A549 (cell line): ENCODE measurements around the gene SNAP25. TPM values are rescaled to one million over a fixed set of nuclear protein-coding genes. Genes with fewer than 3 reads are reported as not detected.
A peak's percentile ranks its signal among the peaks of the same experiment; 100 is the strongest.

ENCODE experiments used
- ATAC-seq, 2 experiments: fragments of 200-7000 bp in 1 of 2; fragments of >200 bp in 1 of 2; cut with Nextera tagmentation in 1 of 2; cut with Tn5 transposase in 1 of 2; 3 replicates each; pipeline versions ENCODE4 v1.8.0 to v1.9.1; 2018 to 2020; ENCODE audit warnings: mild to moderate bottlenecking in 1 of 2, moderate library complexity in 1 of 2
- CTCF ChIA-PET: fragments of 300-600 bp; sonication (Branson Sonifier 250); formaldehyde crosslinking; extraction: SDS; loops from one replicate; lab custom pipeline; 2021; ENCODE audit warnings: antibody characterized with exemption, inconsistent platforms; lab: Yijun Ruan, JAX
- POLR2A ChIA-PET: fragments of 350-600 bp; formaldehyde crosslinking; extraction: SDS; loops from one replicate; lab custom pipeline; 2021; ENCODE audit warnings: antibody characterized with exemption, inconsistent platforms; lab: Yijun Ruan, JAX
- DNase-seq, 2 experiments: peaks; one replicate each; pipeline versions ENCODE4 v3.0.0 to v3.0.0-alpha.2; 2011 to 2016; ENCODE audit warnings: low read depth in 1 of 2, low spot score in 1 of 2
- FAIRE-seq: peaks from 2 replicates; lab custom pipeline; 2011; peaks lifted over from hg19 to GRCh38; lab: Jason Lieb, UNC
- H3K27ac ChIP-seq, 2 experiments: fragments of >200 bp; sonication (Bioruptor Twin); formaldehyde crosslinking; 3 replicates each; pipeline ENCODE4 v1.5.1; 2016 to 2017
- H3K4me1 ChIP-seq: fragments of >200 bp; sonication (Bioruptor Twin); formaldehyde crosslinking; 3 replicates; pipeline ENCODE4 v1.6.1; 2016
- H3K4me2 ChIP-seq: fragments of >200 bp; sonication (Bioruptor Twin); formaldehyde crosslinking; 3 replicates; pipeline ENCODE4 v1.6.1; 2016
- H3K4me3 ChIP-seq: fragments of >200 bp; sonication (Bioruptor Twin); formaldehyde crosslinking; 3 replicates; pipeline ENCODE4 v1.5.1; 2016
- H3K9me3 ChIP-seq: fragments of >200 bp; sonication (Bioruptor Twin); formaldehyde crosslinking; 3 replicates; pipeline ENCODE4 v1.6.1; 2016
- CBX8 ChIP-seq: fragments of 200-600 bp; sonication (generic); IDR thresholded peaks from 2 replicates; pipeline ENCODE4 v1.6.1; 2016
- CEBPB ChIP-seq, 2 experiments: fragments of >200 bp in 1 of 2; sonication (Bioruptor Twin) in 1 of 2; formaldehyde crosslinking in 1 of 2; IDR thresholded peaks; 2 replicates each; pipeline ENCODE4 v1.6.1; 2012 to 2016
- EHMT2 ChIP-seq: fragments of 200-600 bp; sonication (generic); IDR thresholded peaks from 2 replicates; pipeline ENCODE4 v1.6.1; 2016; ENCODE audit warnings: antibody characterized with exemption, low read depth, mild to moderate bottlenecking, moderate library complexity
- EP300 ChIP-seq, 2 experiments: fragments of >200 bp; sonication (Bioruptor Twin); formaldehyde crosslinking; IDR thresholded peaks; 2 replicates in 1 of 2; 3 replicates in 1 of 2; pipeline ENCODE4 v1.6.1; 2016 to 2017
- FOXS1 ChIP-seq: fragments of 250-450 bp; sonication (Bioruptor Pico); IDR thresholded peaks from 2 replicates; pipeline ENCODE4 v1.5.0; 2020; ENCODE audit warnings: mild to moderate bottlenecking, moderate library complexity
- HOXA7 ChIP-seq: fragments of 250-450 bp; sonication (Bioruptor Pico); IDR thresholded peaks from 2 replicates; pipeline ENCODE4 v1.5.0; 2020; ENCODE audit warnings: mild to moderate bottlenecking, moderate library complexity
- HOXB13 ChIP-seq: fragments of 250-450 bp; sonication (Bioruptor Pico); IDR thresholded peaks from 2 replicates; pipeline ENCODE4 v1.5.0; 2020; ENCODE audit warnings: low read depth, mild to moderate bottlenecking, moderate library complexity
- KDM1A ChIP-seq: fragments of 200-600 bp; sonication (generic); IDR thresholded peaks from 2 replicates; pipeline ENCODE4 v1.6.1; 2016; ENCODE audit warnings: low read depth, mild to moderate bottlenecking
- MAFK ChIP-seq: fragments of 450-650 bp; IDR thresholded peaks from 2 replicates; pipeline ENCODE4 v1.6.1; 2014; ENCODE audit not compliant: partially characterized antibody
- MAZ ChIP-seq: fragments of 150-350 bp; IDR thresholded peaks from 2 replicates; pipeline ENCODE4 v1.6.1; 2014; ENCODE audit warnings: antibody characterized with exemption, low read depth, low read length, borderline replicate concordance
- NFE2L2 ChIP-seq: fragments of 150-350 bp; conservative IDR thresholded peaks from 2 replicates; pipeline ENCODE4 v1.6.1; 2014; ENCODE audit warnings: low read length
- NPAS2 ChIP-seq: fragments of 250-450 bp; sonication (Bioruptor Pico); IDR thresholded peaks from 2 replicates; pipeline ENCODE4 v1.8.0; 2022; ENCODE audit warnings: mild to moderate bottlenecking, moderate library complexity, borderline replicate concordance
- POLR2AphosphoS2 ChIP-seq: conservative IDR thresholded peaks from 2 replicates; pipeline ENCODE4 v1.6.1; 2012; ENCODE audit warnings: low read length, improper control_type of control experiment, inconsistent platforms
- SMC3 ChIP-seq: fragments of >200 bp; sonication (Bioruptor Twin); formaldehyde crosslinking; IDR thresholded peaks from 3 replicates; pipeline ENCODE4 v1.6.1; 2018; ENCODE audit warnings: inconsistent platforms
- TFCP2L1 ChIP-seq: fragments of 250-450 bp; sonication (Bioruptor Pico); IDR thresholded peaks from 2 replicates; pipeline ENCODE4 v1.5.0; 2021; ENCODE audit warnings: mild to moderate bottlenecking
- TP53 ChIP-seq: fragments of 250-450 bp; sonication (Bioruptor Pico); IDR thresholded peaks from 2 replicates; pipeline ENCODE4 v1.5.0; 2021; ENCODE audit warnings: mild to moderate bottlenecking, moderate library complexity
- ZNF302 ChIP-seq: fragments of 250-450 bp; sonication (Bioruptor Pico); IDR thresholded peaks from 2 replicates; pipeline ENCODE4 v1.9.0; 2021; ENCODE audit warnings: inconsistent platforms, mild to moderate bottlenecking, moderate library complexity
- ZSCAN20 ChIP-seq: fragments of 250-450 bp; sonication (Bioruptor Pico); IDR thresholded peaks from 2 replicates; pipeline ENCODE4 v1.8.0; 2022; ENCODE audit warnings: mild to moderate bottlenecking, moderate library complexity
- WGBS: methylation state at CpG from one replicate; pipeline ENCODE4 v1.1.6; 2017; ENCODE audit errors: missing lambda C conversion rate; 5-methylcytosine and 5-hydroxymethylcytosine counted together
- polyA plus RNA-seq, 4 experiments: library from polyadenylated mRNA; depleted of rRNA in 3 of 4; stranded (reverse); fragments of >200 nt; fragmentation: RNase III in 1 of 4; extraction: RNeasy Plus Mini Kit Qiagen cat#74134 plus additional on column Dnase treatment in 1 of 4; gene quantifications; 2 replicates in 3 of 4; 3 replicates in 1 of 4; pipeline ENCODE4 v1.2.3, GENCODE V29; 2011 to 2017
- TF ChIP-seq, protein P1 (sequence below): IDR thresholded peaks from 2 replicates; pipeline ENCODE4 v1.6.1; 2012
- TF ChIP-seq, protein P2 (sequence below): fragments of >200 bp; sonication (Bioruptor Twin); formaldehyde crosslinking; IDR thresholded peaks from 3 replicates; pipeline ENCODE4 v1.6.1; 2016
- TF ChIP-seq, protein P3 (sequence below): IDR thresholded peaks from 2 replicates; pipeline ENCODE4 v1.6.1; 2012
- TF ChIP-seq, protein P4 (sequence below): IDR thresholded peaks from 2 replicates; pipeline ENCODE4 v1.6.1; 2012; ENCODE audit warnings: low read depth, borderline replicate concordance
- TF ChIP-seq, protein P5 (sequence below): fragments of 200-600 bp; sonication (generic); IDR thresholded peaks from 2 replicates; pipeline ENCODE4 v1.6.1; 2016; ENCODE audit warnings: antibody characterized with exemption, mild to moderate bottlenecking, moderate library complexity

SNAP25 gene
- polyA plus RNA-seq, 2 of the 4 experiments (the other 2 are of a cell fraction), result 39.6 to 53.6 TPM

DNA sequence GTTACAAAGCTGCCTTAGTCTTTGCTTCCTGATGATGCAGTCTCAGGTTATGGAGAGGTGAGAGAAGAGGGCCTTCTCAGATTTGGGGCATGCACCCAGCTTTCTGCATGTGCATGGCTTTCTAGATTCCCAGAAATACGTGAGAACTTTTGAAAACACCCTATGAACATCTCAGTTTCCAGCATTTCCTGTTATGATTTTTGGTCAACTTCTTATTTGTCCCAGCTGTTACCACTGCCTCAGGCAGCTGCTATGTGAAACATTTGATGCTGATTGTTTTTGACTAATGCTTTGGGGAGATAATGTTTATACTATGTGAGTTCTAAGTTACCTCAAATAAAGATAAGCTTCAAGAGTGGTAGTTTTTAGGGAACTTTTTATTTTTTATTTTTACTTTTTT, 9.5 kb upstream of the SNAP25 start (continued):
- TF ChIP-seq, protein P1, sequence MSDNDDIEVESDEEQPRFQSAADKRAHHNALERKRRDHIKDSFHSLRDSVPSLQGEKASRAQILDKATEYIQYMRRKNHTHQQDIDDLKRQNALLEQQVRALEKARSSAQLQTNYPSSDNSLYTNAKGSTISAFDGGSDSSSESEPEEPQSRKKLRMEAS, result no peak
- TF ChIP-seq NFE2L2 (no peak), ZNF302 (CRISPR knock-in tag) (no peak), TP53 (CRISPR knock-in tag) (no peak), SMC3 (no peak), EHMT2 (no peak), POLR2AphosphoS2 (no peak)
- TF ChIP-seq, protein P2, sequence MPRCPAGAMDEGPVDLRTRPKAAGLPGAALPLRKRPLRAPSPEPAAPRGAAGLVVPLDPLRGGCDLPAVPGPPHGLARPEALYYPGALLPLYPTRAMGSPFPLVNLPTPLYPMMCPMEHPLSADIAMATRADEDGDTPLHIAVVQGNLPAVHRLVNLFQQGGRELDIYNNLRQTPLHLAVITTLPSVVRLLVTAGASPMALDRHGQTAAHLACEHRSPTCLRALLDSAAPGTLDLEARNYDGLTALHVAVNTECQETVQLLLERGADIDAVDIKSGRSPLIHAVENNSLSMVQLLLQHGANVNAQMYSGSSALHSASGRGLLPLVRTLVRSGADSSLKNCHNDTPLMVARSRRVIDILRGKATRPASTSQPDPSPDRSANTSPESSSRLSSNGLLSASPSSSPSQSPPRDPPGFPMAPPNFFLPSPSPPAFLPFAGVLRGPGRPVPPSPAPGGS, result no peak

DNA sequence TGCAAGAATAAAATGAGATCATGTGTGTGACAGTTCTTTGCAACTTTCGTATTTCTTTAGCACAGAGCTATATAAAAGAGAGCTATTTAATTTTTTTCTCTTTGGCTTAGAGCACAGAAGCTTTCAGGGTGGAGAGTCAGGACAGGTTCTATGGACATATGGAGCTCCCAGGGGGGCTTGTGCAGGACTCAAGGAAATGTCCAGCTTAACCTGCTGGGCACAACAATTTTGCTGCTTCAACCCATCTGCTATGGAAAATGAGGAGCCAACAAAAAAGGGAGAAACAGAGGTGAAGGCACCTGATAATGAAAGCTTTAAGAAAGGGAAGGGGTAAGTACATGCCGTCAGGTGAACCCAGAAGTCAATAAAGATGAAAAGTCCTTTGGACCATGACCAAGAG, 5.1 kb upstream of the SNAP25 start:
- ChIA-PET CTCF (interaction anchor here (0.6 to 2.2 kb wide), 7 partner anchors 10 to 912 kb away, joined by 3 to 10 read pairs (median 5); no protein-coding TSS in a partner anchor), POLR2A (no interaction called here)
- no peak for ATAC-seq
- no peak for DNase-seq
- Histone ChIP-seq H3K4me3 (no peak overlapping the region), H3K27ac (no peak overlapping the region; a peak in 1 of 6 replicates), H3K9me3 (no peaks in the 10 kb centered on the region), H3K4me1 (peaks cover 20% of the 10 kb centered on the region), H3K4me2 (no peak overlapping the region)
- peak; percentile 13 for FAIRE-seq
- 82% methylated on average over 2 of the region's 2 CpGs for WGBS
- TF ChIP-seq, protein P1, result no peak
- TF ChIP-seq FOXS1 (CRISPR knock-in tag), result no peak
- TF ChIP-seq MAZ, result no peak
- no peak for TF ChIP-seq NFE2L2
- TF ChIP-seq, protein P3, sequence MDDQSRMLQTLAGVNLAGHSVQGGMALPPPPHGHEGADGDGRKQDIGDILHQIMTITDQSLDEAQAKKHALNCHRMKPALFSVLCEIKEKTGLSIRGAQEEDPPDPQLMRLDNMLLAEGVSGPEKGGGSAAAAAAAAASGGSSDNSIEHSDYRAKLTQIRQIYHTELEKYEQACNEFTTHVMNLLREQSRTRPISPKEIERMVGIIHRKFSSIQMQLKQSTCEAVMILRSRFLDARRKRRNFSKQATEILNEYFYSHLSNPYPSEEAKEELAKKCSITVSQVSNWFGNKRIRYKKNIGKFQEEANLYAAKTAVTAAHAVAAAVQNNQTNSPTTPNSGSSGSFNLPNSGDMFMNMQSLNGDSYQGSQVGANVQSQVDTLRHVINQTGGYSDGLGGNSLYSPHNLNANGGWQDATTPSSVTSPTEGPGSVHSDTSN, result no peak
- no peak for TF ChIP-seq HOXA7 (CRISPR knock-in tag)
- TF ChIP-seq ZSCAN20, result no peak
- TF ChIP-seq POLR2AphosphoS2, result no peak
- TF ChIP-seq, protein P2, result no peak
- no peak for TF ChIP-seq HOXB13
- TF ChIP-seq EP300 (IDR thresholded peaks at IDR 0.05), result no peak
- TF ChIP-seq TFCP2L1 (CRISPR knock-in tag), result no peak
- TF ChIP-seq CBX8, result no peak
- no peak for TF ChIP-seq KDM1A
- TF ChIP-seq, protein P4, sequence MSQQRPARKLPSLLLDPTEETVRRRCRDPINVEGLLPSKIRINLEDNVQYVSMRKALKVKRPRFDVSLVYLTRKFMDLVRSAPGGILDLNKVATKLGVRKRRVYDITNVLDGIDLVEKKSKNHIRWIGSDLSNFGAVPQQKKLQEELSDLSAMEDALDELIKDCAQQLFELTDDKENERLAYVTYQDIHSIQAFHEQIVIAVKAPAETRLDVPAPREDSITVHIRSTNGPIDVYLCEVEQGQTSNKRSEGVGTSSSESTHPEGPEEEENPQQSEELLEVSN, result no peak
- no peak for TF ChIP-seq MAFK
- TF ChIP-seq TP53 (CRISPR knock-in tag), result no peak
- TF ChIP-seq, protein P5, sequence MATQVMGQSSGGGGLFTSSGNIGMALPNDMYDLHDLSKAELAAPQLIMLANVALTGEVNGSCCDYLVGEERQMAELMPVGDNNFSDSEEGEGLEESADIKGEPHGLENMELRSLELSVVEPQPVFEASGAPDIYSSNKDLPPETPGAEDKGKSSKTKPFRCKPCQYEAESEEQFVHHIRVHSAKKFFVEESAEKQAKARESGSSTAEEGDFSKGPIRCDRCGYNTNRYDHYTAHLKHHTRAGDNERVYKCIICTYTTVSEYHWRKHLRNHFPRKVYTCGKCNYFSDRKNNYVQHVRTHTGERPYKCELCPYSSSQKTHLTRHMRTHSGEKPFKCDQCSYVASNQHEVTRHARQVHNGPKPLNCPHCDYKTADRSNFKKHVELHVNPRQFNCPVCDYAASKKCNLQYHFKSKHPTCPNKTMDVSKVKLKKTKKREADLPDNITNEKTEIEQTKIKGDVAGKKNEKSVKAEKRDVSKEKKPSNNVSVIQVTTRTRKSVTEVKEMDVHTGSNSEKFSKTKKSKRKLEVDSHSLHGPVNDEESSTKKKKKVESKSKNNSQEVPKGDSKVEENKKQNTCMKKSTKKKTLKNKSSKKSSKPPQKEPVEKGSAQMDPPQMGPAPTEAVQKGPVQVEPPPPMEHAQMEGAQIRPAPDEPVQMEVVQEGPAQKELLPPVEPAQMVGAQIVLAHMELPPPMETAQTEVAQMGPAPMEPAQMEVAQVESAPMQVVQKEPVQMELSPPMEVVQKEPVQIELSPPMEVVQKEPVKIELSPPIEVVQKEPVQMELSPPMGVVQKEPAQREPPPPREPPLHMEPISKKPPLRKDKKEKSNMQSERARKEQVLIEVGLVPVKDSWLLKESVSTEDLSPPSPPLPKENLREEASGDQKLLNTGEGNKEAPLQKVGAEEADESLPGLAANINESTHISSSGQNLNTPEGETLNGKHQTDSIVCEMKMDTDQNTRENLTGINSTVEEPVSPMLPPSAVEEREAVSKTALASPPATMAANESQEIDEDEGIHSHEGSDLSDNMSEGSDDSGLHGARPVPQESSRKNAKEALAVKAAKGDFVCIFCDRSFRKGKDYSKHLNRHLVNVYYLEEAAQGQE, result no peak
- TF ChIP-seq NPAS2 (CRISPR knock-in tag), result no peak
- no peak for TF ChIP-seq CEBPB (IDR thresholded peaks at IDR 0.05)
